DMS114 treated with DMSO at 0.1 percent for 48 hours (cell line): ENCODE measurements around the gene SULT1C3.

ENCODE experiments used
- DNase-seq: peaks from one replicate; lab custom pipeline; 2025; ENCODE audit not compliant: unreplicated experiment; lab: John Stamatoyannopoulos, UW

Gene SULT1C3

DNA sequence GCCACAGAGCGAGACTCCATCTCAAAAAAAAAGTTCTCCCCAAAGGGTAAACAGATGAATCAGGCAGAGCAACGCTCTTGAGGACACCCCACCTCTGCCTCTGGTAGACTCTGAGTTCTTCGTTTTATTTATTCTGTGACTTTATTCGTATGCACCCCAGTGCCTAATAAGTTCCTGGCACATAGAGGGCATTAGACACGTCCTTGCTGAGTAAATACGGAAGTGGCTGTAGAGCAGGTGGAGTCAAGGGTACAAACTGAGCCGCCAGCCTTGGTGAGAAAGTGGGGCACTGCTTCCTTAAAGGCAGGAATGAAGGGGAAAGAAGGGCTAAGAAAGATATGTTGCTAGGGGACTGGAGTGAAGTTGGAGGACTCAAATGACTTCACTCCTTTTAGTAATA lies 61.8 kb downstream of the SULT1C3 start:
- no peak for DNase-seq

GRCh38 chr2:108304975-108305374 lies 65.2 kb downstream of the SULT1C3 start:
- DNase-seq, result no peak

GRCh38 chr2:108305901-108306300 lies 66.1 kb downstream of the SULT1C3 start:
- DNase-seq, result no peak

DNA sequence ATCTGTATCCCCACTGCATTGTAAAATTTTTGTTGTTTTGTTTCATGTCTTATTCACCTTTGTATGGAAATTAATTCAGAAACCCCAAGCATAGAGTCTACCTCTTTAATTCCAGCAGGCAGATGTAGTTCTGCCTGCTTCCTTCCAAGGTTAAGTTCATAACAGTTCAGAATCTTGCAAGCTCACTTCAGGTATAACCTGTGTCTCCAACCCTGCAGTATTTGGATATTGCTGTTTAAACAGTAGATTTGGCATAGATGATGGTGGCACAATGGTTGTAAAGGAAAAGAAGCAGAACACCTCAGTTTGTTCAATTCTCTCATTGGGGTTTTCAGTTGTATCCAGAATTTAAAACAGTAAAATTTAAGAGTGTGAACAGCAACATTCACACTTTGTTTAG lies 70.1 kb downstream of the SULT1C3 start:
- DNase-seq, result no peak
